Measurements from ENCODE around the gene APOH. TPM values are rescaled to one million over a fixed set of nuclear protein-coding genes. Genes with fewer than 3 reads are reported as not detected.

The APOH gene
- total RNA-seq, 1 experiment from 2014 or later, result 1.4 TPM

- Histone ChIP-seq H3K9me3 (ENCODE audit: low read depth, low read length, poor library complexity, severe bottlenecking) (no peaks in the 10 kb centered on the region), H3K36me3 (ENCODE audit: insufficient read depth, low read length, poor library complexity, severe bottlenecking) (no peaks in the 10 kb centered on the region), H3K27ac (ENCODE audit: low read depth, low read length, poor library complexity, severe bottlenecking) (no peak overlapping the region), H3K4me3 (ENCODE audit: low read depth, low read length, poor library complexity, severe bottlenecking) (no peak overlapping the region), H3K4me1 (ENCODE audit: insufficient read depth, low read length, poor library complexity, severe bottlenecking) (no peaks in the 10 kb centered on the region), H3K27me3 (replicated peaks; ENCODE audit: insufficient read depth, low read depth, low read length, poor library complexity) (no peaks in the 10 kb centered on the region)
- TF ChIP-seq EZH2 (IDR thresholded peaks at IDR 0.05; ENCODE audit: borderline replicate concordance, low read depth, low read length, poor library complexity, severe bottlenecking), result no peak
- TF ChIP-seq CTCF (conservative IDR thresholded peaks at IDR 0.05; ENCODE audit: low read depth, low read length), result no peak
- intact Hi-C loops (cut with micrococcal nuclease; ENCODE audit: unreplicated experiment), result no loop called here
- POLR2A ChIA-PET (ENCODE audit: low non-redundant PET), result no interaction called here
- no TSS peak for BruUV-seq (replicated peaks)
- DNase-seq (ENCODE audit: low spot score), result no peak
- CTCF ChIA-PET, result no interaction called here
Measured at GRCh38 chr17:66264696-66265095, 35.5 kb upstream of the APOH start.

- no TSS peak for BruUV-seq (replicated peaks)
- no peaks in the 10 kb centered on the region for H3K36me3 ChIP-seq (ENCODE audit: insufficient read depth, low read length, poor library complexity, severe bottlenecking)
- H3K4me1 ChIP-seq (ENCODE audit: insufficient read depth, low read length, poor library complexity, severe bottlenecking), result no peaks in the 10 kb centered on the region
- ChIA-PET POLR2A (ENCODE audit: low non-redundant PET) (no interaction called here), CTCF (no interaction called here)
- DNase-seq (ENCODE audit: low spot score), result no peak
- intact Hi-C loops (cut with micrococcal nuclease; ENCODE audit: unreplicated experiment), result no loop called here
- H3K27ac ChIP-seq (ENCODE audit: low read depth, low read length, poor library complexity, severe bottlenecking), result no peak overlapping the region
- H3K4me3 ChIP-seq (ENCODE audit: low read depth, low read length, poor library complexity, severe bottlenecking), result no peak overlapping the region
- no peaks in the 10 kb centered on the region for H3K9me3 ChIP-seq (ENCODE audit: low read depth, low read length, poor library complexity, severe bottlenecking)
- H3K27me3 ChIP-seq (replicated peaks; ENCODE audit: insufficient read depth, low read depth, low read length, poor library complexity), result no peaks in the 10 kb centered on the region
- TF ChIP-seq EZH2 (IDR thresholded peaks at IDR 0.05; ENCODE audit: borderline replicate concordance, low read depth, low read length, poor library complexity, severe bottlenecking), result no peak
- TF ChIP-seq CTCF (conservative IDR thresholded peaks at IDR 0.05; ENCODE audit: low read depth, low read length), result no peak
Measured at GRCh38 chr17:66262767-66263166, 33.6 kb upstream of the APOH start.

- CTCF ChIA-PET, result no interaction called here
- POLR2A ChIA-PET (ENCODE audit: low non-redundant PET), result no interaction called here
Measured at GRCh38 chr17:66260688-66261087, 31.5 kb upstream of the APOH start.

More at GRCh38 chr17:66260688-66261087, 31.5 kb upstream of the APOH start:
- Histone ChIP-seq H3K27ac (ENCODE audit: low read depth, low read length, poor library complexity, severe bottlenecking) (no peak overlapping the region), H3K9me3 (ENCODE audit: low read depth, low read length, poor library complexity, severe bottlenecking) (no peaks in the 10 kb centered on the region), H3K36me3 (ENCODE audit: insufficient read depth, low read length, poor library complexity, severe bottlenecking) (no peaks in the 10 kb centered on the region), H3K4me1 (ENCODE audit: insufficient read depth, low read length, poor library complexity, severe bottlenecking) (peaks cover 4% of the 10 kb centered on the region), H3K27me3 (replicated peaks; ENCODE audit: insufficient read depth, low read depth, low read length, poor library complexity) (no peaks in the 10 kb centered on the region), H3K4me3 (ENCODE audit: low read depth, low read length, poor library complexity, severe bottlenecking) (no peak overlapping the region)
- DNase-seq (ENCODE audit: low spot score), result no peak
- intact Hi-C loops (cut with micrococcal nuclease; ENCODE audit: unreplicated experiment), result no loop called here
- TF ChIP-seq EZH2 (IDR thresholded peaks at IDR 0.05; ENCODE audit: borderline replicate concordance, low read depth, low read length, poor library complexity, severe bottlenecking), result no peak
- TF ChIP-seq CTCF (conservative IDR thresholded peaks at IDR 0.05; ENCODE audit: low read depth, low read length), result no peak
- BruUV-seq (replicated peaks), result no TSS peak
